Measurements from ENCODE around the gene ZC3H7B. TPM values are rescaled to one million over a fixed set of nuclear protein-coding genes. Genes with fewer than 3 reads are reported as not detected.
"Not testable (repeated sequence)": the region's sequence is repeated elsewhere in the genome, so short reads cannot be mapped to it uniquely, and the experiment has no call there.

The ZC3H7B gene, protein sequence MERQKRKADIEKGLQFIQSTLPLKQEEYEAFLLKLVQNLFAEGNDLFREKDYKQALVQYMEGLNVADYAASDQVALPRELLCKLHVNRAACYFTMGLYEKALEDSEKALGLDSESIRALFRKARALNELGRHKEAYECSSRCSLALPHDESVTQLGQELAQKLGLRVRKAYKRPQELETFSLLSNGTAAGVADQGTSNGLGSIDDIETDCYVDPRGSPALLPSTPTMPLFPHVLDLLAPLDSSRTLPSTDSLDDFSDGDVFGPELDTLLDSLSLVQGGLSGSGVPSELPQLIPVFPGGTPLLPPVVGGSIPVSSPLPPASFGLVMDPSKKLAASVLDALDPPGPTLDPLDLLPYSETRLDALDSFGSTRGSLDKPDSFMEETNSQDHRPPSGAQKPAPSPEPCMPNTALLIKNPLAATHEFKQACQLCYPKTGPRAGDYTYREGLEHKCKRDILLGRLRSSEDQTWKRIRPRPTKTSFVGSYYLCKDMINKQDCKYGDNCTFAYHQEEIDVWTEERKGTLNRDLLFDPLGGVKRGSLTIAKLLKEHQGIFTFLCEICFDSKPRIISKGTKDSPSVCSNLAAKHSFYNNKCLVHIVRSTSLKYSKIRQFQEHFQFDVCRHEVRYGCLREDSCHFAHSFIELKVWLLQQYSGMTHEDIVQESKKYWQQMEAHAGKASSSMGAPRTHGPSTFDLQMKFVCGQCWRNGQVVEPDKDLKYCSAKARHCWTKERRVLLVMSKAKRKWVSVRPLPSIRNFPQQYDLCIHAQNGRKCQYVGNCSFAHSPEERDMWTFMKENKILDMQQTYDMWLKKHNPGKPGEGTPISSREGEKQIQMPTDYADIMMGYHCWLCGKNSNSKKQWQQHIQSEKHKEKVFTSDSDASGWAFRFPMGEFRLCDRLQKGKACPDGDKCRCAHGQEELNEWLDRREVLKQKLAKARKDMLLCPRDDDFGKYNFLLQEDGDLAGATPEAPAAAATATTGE
- 10 to 100 TPM; 35.0 to 39.3 TPM for total RNA-seq
- long read RNA-seq, partial matches to known transcripts = 1 of 1 reads
- long read RNA-seq, other reads (novel, unspliced or antisense) = 0 of 1 reads

GRCh38 chr22:41301085-41302020 lies at the start of gene ZC3H7B:
Gene ZC3H7B (plus strand): TSS chr22:41301525. CDS start chr22:41320661, 19,136 bp downstream.
- intact Hi-C loops (cut with DNase I) = loop anchor here in 1 of 2 donors (10.0 kb wide), 1 partner anchor 63 kb away; no protein-coding TSS in a partner anchor
- DNase-seq = peak; percentile 84
- ATAC-seq = peak; percentile 97 to 98

GRCh38 chr22:41252365-41252764 lies 49.0 kb upstream of the ZC3H7B start:
- no peak for DNase-seq
- no peak for ATAC-seq
- intact Hi-C loops (cut with DNase I) = no loop called here

DNA sequence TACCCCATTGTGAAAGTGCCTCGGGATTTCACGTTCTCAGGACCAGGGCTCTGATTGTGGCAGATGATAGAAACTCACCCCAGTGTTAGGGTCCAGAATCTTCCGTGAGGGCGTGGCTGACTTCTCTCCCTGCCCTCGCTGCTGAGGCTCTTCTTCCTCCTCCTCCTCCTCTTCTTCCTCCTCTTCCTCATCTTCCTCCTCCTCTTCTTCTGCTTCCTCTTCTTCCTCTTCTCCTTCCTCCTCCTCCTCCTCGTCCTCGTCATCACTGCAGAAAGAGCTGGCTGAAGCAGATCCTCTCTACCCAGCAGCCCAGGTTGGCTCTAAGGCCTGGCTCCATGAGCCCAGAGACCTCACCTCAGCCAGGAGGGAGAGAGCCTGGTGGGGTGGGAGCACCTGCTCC lies 47.1 kb upstream of the ZC3H7B start:
- DNase-seq (no peak), ATAC-seq (no peak)
- intact Hi-C loops (cut with DNase I) = no loop called here

DNA sequence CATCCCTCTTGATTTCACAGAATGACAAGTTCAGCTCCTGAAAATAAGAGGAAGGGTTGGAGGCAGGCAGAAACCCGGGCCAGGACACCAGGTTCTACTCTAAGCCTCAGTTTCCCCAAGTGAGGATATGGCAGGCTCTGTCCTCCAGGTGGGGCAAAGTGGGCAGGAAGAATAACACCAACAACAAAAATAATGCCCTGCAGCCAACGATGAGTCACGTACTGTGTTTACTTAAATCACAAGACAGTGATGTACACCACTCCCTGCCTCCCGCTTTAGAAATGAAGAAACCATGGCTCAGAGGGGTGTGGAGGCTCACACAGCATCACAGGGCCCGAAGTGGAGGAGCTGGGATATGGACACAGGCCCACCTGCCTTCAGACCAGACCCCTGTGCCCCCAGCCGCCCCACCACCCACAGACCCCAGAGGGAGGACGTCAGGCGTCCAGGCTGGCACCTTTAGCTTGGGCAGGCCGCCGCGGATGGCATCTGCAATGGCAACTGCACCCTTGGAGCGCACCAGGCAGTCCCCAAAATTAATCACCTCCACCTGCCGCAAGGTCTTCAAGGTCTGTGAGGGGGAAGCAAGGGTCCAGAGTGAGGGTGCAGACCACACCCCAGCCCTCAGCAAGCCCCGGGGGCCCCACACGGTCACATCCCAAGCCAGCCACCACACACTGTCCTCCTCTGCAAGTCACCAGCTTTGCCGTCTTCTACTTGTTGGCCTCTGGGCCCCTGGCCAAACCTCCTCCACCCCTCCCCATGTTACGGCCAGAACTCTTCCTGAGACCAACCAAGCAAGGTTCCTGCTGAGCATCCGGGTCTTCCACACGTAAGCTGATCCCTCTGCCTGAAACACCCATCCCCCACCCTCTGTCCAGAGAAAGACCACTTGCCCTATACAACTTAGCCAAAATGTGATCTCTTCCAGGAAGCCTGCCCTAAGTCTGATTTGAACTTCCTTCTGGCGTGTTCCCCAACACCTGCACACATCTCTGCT lies 44.8 kb upstream of the ZC3H7B start:
- no peak for DNase-seq
- ATAC-seq = no peak
- intact Hi-C loops (cut with DNase I) = no loop called here

GRCh38 chr22:41257696-41258095 lies 43.6 kb upstream of the ZC3H7B start:
- intact Hi-C loops (cut with DNase I) = no loop called here
- DNase-seq = no peak
- no peak for ATAC-seq

GRCh38 chr22:41259756-41260155 lies 41.6 kb upstream of the ZC3H7B start:
- DNase-seq; ATAC-seq; intact Hi-C loops (cut with DNase I): not testable (repeated sequence)

DNA sequence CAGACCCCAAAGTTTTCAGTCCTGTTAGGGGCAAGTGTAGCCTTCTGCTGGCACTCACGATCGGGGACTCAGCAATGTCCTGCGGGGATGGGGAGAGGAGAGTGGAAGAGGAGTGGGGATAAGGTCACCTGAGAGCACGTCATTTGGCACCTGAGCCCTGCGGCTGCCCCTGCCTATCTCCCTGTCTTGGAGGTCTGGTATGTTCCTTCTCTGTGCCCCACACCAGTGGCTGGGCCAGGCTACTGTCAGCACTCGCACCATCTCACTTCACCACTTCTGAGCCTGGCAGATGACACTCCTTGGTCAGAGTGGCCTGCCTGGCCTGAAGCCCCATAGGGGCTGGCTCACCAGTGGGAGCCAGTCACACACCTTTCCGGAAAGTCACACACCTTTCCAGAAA lies 40.5 kb upstream of the ZC3H7B start:
- DNase-seq = peak; percentile 77
- intact Hi-C loops (cut with DNase I) = no loop called here
- peak; percentile 92 for ATAC-seq

DNA sequence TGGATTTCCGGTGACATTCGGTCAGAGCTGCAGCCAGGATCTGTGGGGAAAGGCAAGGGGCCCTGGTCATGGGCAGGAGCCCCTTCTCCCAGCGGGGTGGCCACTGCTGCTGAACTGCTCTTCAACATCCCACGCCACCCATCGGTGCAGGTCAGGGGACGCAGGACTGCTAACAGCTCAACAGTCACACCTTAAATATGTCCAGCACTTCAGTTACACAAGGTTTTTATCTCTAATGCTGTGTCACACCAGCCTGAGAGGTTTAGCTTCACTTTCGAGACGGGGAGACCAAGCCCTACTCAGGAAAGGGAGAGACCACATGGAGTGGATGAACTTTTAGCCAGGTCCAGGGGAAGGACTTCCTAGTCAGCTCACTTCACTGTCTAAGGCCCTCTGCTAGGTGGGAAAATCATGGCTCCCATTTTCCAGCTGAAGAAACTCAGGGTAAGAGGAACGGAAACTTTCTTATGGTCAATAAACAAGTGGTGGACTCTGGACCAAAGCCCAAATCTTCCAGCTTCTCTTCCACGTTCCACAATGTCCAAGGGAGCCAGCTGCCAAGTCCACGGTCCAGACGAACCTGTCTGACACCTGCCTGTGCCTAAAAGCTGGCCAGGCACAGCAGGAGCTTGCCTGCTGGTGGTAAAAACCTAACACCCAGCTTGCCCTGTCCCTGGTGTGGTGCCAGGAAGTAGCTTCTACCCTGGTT lies 39.6 kb upstream of the ZC3H7B start:
- intact Hi-C loops (cut with DNase I) = no loop called here
- DNase-seq (peak; percentile 48), ATAC-seq (peak; percentile 58 to 73)

DNA sequence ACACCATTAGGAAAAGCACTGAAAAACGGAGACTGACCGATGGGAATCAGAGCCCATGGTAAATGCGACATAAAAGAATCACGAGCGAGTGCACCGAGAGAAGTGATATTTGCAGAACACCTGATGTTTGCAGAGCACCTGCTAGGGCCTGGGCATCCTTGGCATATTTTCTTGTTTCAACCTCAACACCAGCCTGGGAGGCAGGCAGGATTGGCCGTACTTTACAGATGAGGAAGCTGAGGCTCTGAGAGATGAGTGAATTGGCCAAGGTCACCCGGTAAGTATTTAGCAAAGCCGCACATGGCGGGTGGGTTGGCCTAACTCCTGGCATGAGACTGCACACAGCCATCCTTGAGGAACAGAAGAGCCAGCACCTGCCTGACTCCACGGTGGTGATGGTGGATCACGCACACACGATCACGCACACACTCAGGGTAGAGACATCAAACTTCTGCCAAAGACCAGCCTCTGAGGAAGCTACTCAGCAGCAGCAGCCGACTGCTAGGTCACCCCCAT lies 39.0 kb upstream of the ZC3H7B start:
- ATAC-seq = no peak
- intact Hi-C loops (cut with DNase I) = no loop called here
- DNase-seq = no peak

DNA sequence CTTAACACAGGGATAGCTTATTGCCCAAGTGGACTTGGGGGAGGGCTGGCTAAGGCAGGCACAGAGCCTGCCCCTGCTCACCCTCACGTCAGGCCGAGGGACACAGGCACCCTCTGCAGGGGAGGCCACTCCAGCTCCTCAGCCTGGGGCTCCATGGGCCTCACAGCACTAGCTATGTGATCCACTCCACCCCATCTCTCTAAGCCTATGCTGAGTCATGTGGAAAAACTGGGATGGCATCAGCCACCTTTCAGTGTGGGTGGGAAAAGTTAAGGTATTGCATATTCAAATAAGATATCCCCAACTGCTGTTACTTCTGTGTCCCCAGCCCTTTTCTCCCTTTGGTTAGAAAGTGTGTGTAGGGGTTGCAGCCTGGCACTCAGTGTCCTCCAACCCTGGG lies 37.6 kb upstream of the ZC3H7B start:
- DNase-seq = no peak

DNA sequence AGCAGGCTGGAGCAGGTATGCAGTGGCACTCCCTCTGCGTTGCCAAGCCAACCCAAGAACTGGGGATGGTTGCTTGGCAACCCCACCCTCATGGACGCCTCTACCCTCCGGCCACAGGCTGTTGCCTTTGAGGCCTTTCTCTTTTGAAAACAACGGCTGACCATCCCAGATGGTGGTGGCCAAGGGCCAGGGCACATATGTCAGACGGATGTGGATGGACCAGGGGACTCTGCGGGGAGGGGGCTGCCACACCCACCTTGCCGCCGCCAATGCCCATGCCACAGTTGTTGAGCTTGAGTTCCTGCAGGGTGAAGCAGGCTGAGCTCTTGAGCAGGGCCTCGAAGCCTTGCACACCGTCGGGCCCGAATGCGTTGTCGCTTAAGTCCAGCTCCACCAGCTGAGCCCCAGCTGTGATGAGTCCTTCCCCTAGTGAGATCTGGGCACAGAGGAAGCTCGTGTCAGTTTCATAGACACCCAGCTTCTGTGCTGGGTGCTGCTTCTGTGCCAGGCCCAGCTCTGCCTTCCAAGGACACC lies 36.9 kb upstream of the ZC3H7B start:
- intact Hi-C loops (cut with DNase I) = no loop called here
- no peak for ATAC-seq
- DNase-seq = no peak

More for the DNA sequence above, 37.6 kb upstream of the ZC3H7B start:
- intact Hi-C loops (cut with DNase I) = no loop called here
- ATAC-seq = no peak

- ATAC-seq = no peak
- no peak for DNase-seq
- intact Hi-C loops (cut with DNase I) = no loop called here
Measured at GRCh38 chr22:41267958-41268357, 33.4 kb upstream of the ZC3H7B start.

DNA sequence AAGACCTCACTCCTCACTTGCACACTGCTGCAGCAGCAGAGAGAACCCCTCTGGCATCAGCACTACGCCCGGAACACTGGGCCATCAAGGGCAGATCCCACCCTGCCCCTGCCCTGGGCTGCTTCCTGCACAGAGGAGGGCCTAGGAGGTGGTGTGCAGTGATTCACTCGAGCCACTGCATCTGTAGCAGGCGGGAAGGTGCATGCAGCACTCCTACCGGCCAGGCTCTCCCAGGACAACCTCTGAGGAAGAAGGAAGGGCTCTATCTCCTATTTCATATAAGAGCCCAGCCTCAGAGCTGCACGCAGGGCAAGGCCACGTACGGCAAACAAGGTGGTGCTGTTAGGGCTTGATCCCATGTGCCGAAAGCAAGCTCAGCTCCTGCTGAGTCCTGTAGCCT lies 29.5 kb upstream of the ZC3H7B start:
- DNase-seq = no peak
- no peak for ATAC-seq
- intact Hi-C loops (cut with DNase I) = no loop called here

DNA sequence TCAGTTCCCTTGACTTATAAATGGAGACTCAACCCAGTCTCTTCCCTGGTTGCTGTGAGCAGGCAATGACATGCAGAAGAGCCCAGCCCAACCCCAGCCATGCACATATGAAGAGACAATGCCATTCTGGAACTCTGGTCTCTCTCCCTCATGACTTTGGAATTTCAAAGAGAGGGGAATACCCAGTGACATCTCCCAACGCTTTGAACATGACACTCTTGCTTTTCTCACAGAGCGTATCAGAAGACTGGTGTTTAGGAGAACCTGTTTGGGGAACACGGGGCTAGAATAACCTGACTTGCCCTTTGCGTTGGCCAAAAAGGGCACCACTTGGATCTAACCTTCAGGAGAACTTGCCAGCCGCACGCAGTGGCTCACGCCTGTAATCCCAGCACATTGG lies 28.2 kb upstream of the ZC3H7B start:
- DNase-seq (no peak), ATAC-seq (peak; percentile 20 to 38)
- intact Hi-C loops (cut with DNase I) = no loop called here

- intact Hi-C loops (cut with DNase I) = no loop called here
- peak in 1 of 2 donors; percentile 68 for ATAC-seq
- no peak for DNase-seq
Measured at GRCh38 chr22:41274856-41275255, 26.5 kb upstream of the ZC3H7B start.

DNA sequence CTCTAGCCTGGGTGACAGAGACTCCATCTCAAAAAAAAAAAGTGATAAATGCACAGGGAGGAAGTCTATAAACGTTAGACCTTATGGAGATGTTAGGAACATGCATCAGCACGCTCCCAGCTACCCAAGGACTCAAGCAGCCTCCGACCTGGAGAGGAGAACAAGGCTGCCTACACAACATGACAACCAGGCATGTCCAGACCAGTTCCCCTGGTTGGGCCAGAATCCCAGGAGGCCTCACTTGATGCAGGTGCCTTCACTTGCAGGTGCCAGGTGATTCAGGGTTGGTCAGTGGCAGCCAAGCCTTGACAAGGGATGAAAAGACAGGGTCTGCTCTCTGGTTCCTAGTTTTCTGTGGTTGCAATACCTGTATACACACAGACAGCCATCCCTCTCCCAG lies 21.3 kb upstream of the ZC3H7B start:
- intact Hi-C loops (cut with DNase I) = no loop called here

More for the DNA sequence above, 21.3 kb upstream of the ZC3H7B start:
- no peak for DNase-seq
- no peak for ATAC-seq
